OCI-LY3 (cell line): ENCODE measurements around the gene RNASET2.

Source experiments
- H2AFZ ChIP-seq: fragments of 200-600, 300-600 bp; shearing (Covaris generic); 2 replicates; pipeline ENCODE4 v1.6.0; 2014; ENCODE audit warnings: antibody characterized with exemption, low read depth, low read length
- H3K27ac ChIP-seq: fragments of 200-600, 300-600 bp; sonication (generic); 2 replicates; pipeline ENCODE4 v1.5.1; 2014; ENCODE audit warnings: mild to moderate bottlenecking, low read length, moderate library complexity, mixed read lengths
- H3K27me3 ChIP-seq: fragments of 200-600, 300-600 bp; sonication (generic); 2 replicates; pipeline ENCODE4 v1.6.1; 2014; ENCODE audit warnings: low read depth, low read length, mixed read lengths
- H3K36me3 ChIP-seq: fragments of 200-600, 300-600 bp; sonication (generic); replicated peaks from 2 replicates; pipeline ENCODE3; 2014; ENCODE audit warnings: low read depth, low read length, mixed read lengths
- H3K4me1 ChIP-seq: fragments of 300-600, 200-600 bp; sonication (generic); 2 replicates; pipeline ENCODE4 v1.6.1; 2014; ENCODE audit warnings: low read length, mixed read lengths
- H3K4me2 ChIP-seq: fragments of 200-600, 300-600 bp; sonication (generic); 2 replicates; pipeline ENCODE4 v1.6.1; 2014; ENCODE audit warnings: low read length, mixed read lengths
- H3K4me3 ChIP-seq: fragments of 300-600, 200-600 bp; sonication (generic); 2 replicates; pipeline ENCODE4 v1.5.1; 2014; ENCODE audit warnings: antibody characterized with exemption, mild to moderate bottlenecking, low read length, moderate library complexity
- H3K79me2 ChIP-seq: fragments of 300-600, 200-600 bp; shearing (Covaris generic); 2 replicates; pipeline ENCODE4 v1.6.1; 2014; ENCODE audit warnings: mild to moderate bottlenecking, low read length, mixed read lengths
- H3K9ac ChIP-seq: fragments of 300-600, 200-600 bp; shearing (Covaris generic); 2 replicates; pipeline ENCODE4 v1.6.0; 2014; ENCODE audit warnings: mild to moderate bottlenecking, low read length, moderate library complexity
- H3K9me3 ChIP-seq: fragments of 200-600, 300-600 bp; shearing (Covaris generic); 2 replicates; pipeline ENCODE4 v1.6.1; 2014; ENCODE audit warnings: low read length, mixed read lengths; ENCODE audit not compliant: insufficient read depth
- H4K20me1 ChIP-seq: fragments of 200-600, 300-600 bp; sonication (generic); 2 replicates; pipeline ENCODE4 v1.6.1; 2016; ENCODE audit warnings: low read length, mixed read lengths; ENCODE audit not compliant: insufficient read depth
- CTCF ChIP-seq: fragments of 200-600, 300-600 bp; sonication (generic); IDR thresholded peaks from 2 replicates; pipeline ENCODE4 v1.5.1; 2014; ENCODE audit warnings: antibody characterized with exemption, low read length, low read depth
- EZH2phosphoT487 ChIP-seq: fragments of 200-600 bp; shearing (Covaris generic); IDR thresholded peaks from 2 replicates; pipeline ENCODE4 v1.6.1; 2018; ENCODE audit warnings: antibody characterized with exemption, mixed run types, low read depth

Gene RNASET2

GRCh38 chr6:166999884-167000253 is 43.5 kb upstream of the RNASET2 start:
- peak overlapping the region; percentile 96 for H3K4me3 ChIP-seq
- H3K79me2 ChIP-seq = peaks cover 29% of the 10 kb centered on the region
- peak overlapping the region; percentile 86 for H3K4me2 ChIP-seq
- H3K27ac ChIP-seq = 0 out of 2 replicates have a peak overlapping the region, but pooled peaks have one; percentile 26
- no peaks in the 10 kb centered on the region for H3K27me3 ChIP-seq
- H3K36me3 ChIP-seq = peaks cover 7% of the 10 kb centered on the region
- no peaks in the 10 kb centered on the region for H3K9me3 ChIP-seq
- H3K4me1 ChIP-seq = peaks cover 11% of the 10 kb centered on the region
- no peak for TF ChIP-seq CTCF
- no peak for TF ChIP-seq EZH2phosphoT487
- H4K20me1 ChIP-seq = 0 out of 2 replicates have a peak, but pooled peaks cover 3% of the 10 kb centered on the region
- peak overlapping the region; percentile 79; the same call in 1 of the 2 replicates for H2AFZ ChIP-seq
- H3K9ac ChIP-seq = peak overlapping the region; percentile 79

GRCh38 chr6:166999145-166999883 is 43.0 kb upstream of the RNASET2 start, which contains the start of gene CEP43:
CEP43 (plus strand) TSS chr6:166999397; CDS start chr6:166999413, 16 bp downstream.
- 0 out of 2 replicates have a peak, but pooled peaks cover 3% of the 10 kb centered on the region for H4K20me1 ChIP-seq

DNA sequence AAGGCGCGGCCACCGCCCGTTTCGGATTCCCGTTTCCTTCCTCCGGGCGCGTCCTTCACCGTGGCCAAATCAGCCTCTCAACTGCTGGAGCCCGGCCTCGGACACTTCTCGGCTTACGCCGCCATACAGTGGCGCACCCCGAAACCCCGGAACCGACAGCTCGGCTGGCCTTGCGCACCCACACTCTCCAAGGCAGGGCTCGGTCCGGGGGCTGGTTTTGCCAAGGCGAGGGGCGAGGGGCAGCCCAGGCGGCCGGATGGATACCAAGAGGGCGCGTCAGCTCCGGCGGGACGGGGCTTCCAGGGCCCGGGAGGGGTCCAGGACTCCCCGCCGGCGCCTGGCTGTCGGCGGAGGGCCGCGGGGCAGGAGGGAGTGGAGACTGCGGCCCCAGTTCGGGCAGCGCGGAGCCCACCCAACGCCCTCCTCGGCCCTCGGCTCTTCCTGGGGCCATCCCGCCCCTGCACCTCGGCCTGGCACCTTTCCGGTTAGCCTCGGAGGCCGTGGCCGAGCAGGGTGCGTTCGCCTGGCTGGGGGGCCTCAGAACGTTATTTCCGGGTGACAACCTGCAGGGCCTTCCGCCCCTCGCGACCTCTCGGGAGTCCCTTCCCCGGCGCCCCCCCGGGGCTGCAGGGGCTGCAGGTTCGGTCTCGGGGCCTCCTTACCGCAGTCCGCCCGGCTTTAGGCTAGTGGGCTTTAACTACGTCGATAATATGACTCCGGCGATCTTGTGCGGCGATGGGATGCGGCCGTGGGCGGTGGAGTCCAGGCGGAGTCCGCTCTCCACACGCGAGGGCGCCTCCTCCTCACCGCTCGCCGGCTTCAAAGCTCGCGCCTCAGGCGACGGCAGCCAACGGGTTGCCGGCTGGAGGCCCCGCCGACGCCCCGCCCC is 42.1 kb upstream of the RNASET2 start:
- Histone ChIP-seq H3K4me2 (peak overlapping the region; percentile 81), H3K9me3 (no peaks in the 10 kb centered on the region), H2AFZ (peak overlapping the region; percentile 67; the same call in 1 of the 2 replicates), H3K27me3 (no peaks in the 10 kb centered on the region), H3K4me3 (peak overlapping the region; percentile 96), H3K36me3 (peaks cover 7% of the 10 kb centered on the region), H3K4me1 (peaks cover 11% of the 10 kb centered on the region), H3K9ac (peak overlapping the region; percentile 85), H3K79me2 (peaks cover 29% of the 10 kb centered on the region), H4K20me1 (0 out of 2 replicates have a peak, but pooled peaks cover 3% of the 10 kb centered on the region), H3K27ac (peak overlapping the region; percentile 57)
- TF ChIP-seq EZH2phosphoT487 (no peak), CTCF (peak; percentile 25; the same call in 1 of the 2 replicates)

More at GRCh38 chr6:166999145-166999883, 43.0 kb upstream of the RNASET2 start, which contains the start of gene CEP43:
- Histone ChIP-seq H3K4me2 (peak within 1 kb of the TSS; percentile 86), H3K36me3 (peaks cover 7% of the 10 kb centered on the region), H3K9me3 (no peaks in the 10 kb centered on the region), H3K4me3 (peak within 1 kb of the TSS; percentile 96), H3K4me1 (peaks cover 11% of the 10 kb centered on the region), H2AFZ (peak within 1 kb of the TSS; percentile 79; the same call in 1 of the 2 replicates), H3K79me2 (peaks cover 29% of the 10 kb centered on the region), H3K27ac (peak within 1 kb of the TSS; percentile 57), H3K27me3 (no peaks in the 10 kb centered on the region), H3K9ac (peak within 1 kb of the TSS; percentile 85)
- no peak for TF ChIP-seq CTCF
- no peak for TF ChIP-seq EZH2phosphoT487
